A549 (cell line): ENCODE measurements around the gene DHRS3. TPM values are rescaled to one million over a fixed set of nuclear protein-coding genes. Genes with fewer than 3 reads are reported as not detected.

ENCODE experiments used
- ATAC-seq, 2 experiments: fragments of 200-7000 bp in 1 of 2; fragments of >200 bp in 1 of 2; cut with Nextera tagmentation in 1 of 2; cut with Tn5 transposase in 1 of 2; 3 replicates each; pipeline versions ENCODE4 v1.8.0 to v1.9.1; 2018 to 2020; ENCODE audit warnings: mild to moderate bottlenecking in 1 of 2, moderate library complexity in 1 of 2
- CTCF ChIA-PET: fragments of 300-600 bp; sonication (Branson Sonifier 250); formaldehyde crosslinking; extraction: SDS; loops from one replicate; lab custom pipeline; 2021; ENCODE audit warnings: antibody characterized with exemption, inconsistent platforms; lab: Yijun Ruan, JAX
- POLR2A ChIA-PET: fragments of 350-600 bp; formaldehyde crosslinking; extraction: SDS; loops from one replicate; lab custom pipeline; 2021; ENCODE audit warnings: antibody characterized with exemption, inconsistent platforms; lab: Yijun Ruan, JAX
- DNase-seq, 2 experiments: peaks; one replicate each; pipeline versions ENCODE4 v3.0.0 to v3.0.0-alpha.2; 2011 to 2016; ENCODE audit warnings: low read depth in 1 of 2, low spot score in 1 of 2
- FAIRE-seq: peaks from 2 replicates; lab custom pipeline; 2011; peaks lifted over from hg19 to GRCh38; lab: Jason Lieb, UNC
- H3K27ac ChIP-seq, 2 experiments: fragments of >200 bp; sonication (Bioruptor Twin); formaldehyde crosslinking; 3 replicates each; pipeline ENCODE4 v1.5.1; 2016 to 2017
- H3K4me1 ChIP-seq: fragments of >200 bp; sonication (Bioruptor Twin); formaldehyde crosslinking; 3 replicates; pipeline ENCODE4 v1.6.1; 2016
- H3K4me2 ChIP-seq: fragments of >200 bp; sonication (Bioruptor Twin); formaldehyde crosslinking; 3 replicates; pipeline ENCODE4 v1.6.1; 2016
- H3K4me3 ChIP-seq: fragments of >200 bp; sonication (Bioruptor Twin); formaldehyde crosslinking; 3 replicates; pipeline ENCODE4 v1.5.1; 2016
- H3K9me3 ChIP-seq: fragments of >200 bp; sonication (Bioruptor Twin); formaldehyde crosslinking; 3 replicates; pipeline ENCODE4 v1.6.1; 2016
- ATOH8 ChIP-seq: fragments of 250-450 bp; sonication (Bioruptor Pico); IDR thresholded peaks from 2 replicates; pipeline ENCODE4 v1.5.0; 2020; ENCODE audit warnings: low read depth, mild to moderate bottlenecking, moderate library complexity
- BCL3 ChIP-seq: fragments of >200 bp; sonication (Bioruptor Twin); formaldehyde crosslinking; IDR thresholded peaks from 3 replicates; pipeline ENCODE4 v1.6.1; 2016
- CHD2 ChIP-seq: fragments of 150-350 bp; IDR thresholded peaks from 2 replicates; pipeline ENCODE4 v1.6.1; 2014; ENCODE audit warnings: low read length; ENCODE audit not compliant: partially characterized antibody
- CHD4 ChIP-seq: fragments of 200-600 bp; sonication (generic); IDR thresholded peaks from 2 replicates; pipeline ENCODE4 v1.6.1; 2016; ENCODE audit warnings: antibody characterized with exemption, mild to moderate bottlenecking, borderline replicate concordance
- CTCF ChIP-seq: fragments of >200 bp; sonication (Bioruptor Twin); formaldehyde crosslinking; IDR thresholded peaks from 3 replicates; pipeline ENCODE4 v1.5.1; 2016
- E2F6 ChIP-seq: IDR thresholded peaks from 2 replicates; pipeline ENCODE4 v1.6.1; 2012; ENCODE audit warnings: low read depth, borderline replicate concordance
- ESRRA ChIP-seq: fragments of 150-350 bp; IDR thresholded peaks from 2 replicates; pipeline ENCODE4 v1.6.1; 2014; ENCODE audit warnings: mild to moderate bottlenecking, low read length, borderline replicate concordance
- FOSB ChIP-seq: fragments of 250-450 bp; sonication (Bioruptor Pico); IDR thresholded peaks from 2 replicates; pipeline ENCODE4 v1.5.0; 2020; ENCODE audit warnings: mild to moderate bottlenecking, moderate library complexity
- HDAC2 ChIP-seq: fragments of 200-600 bp; sonication (generic); IDR thresholded peaks from 2 replicates; pipeline ENCODE4 v1.6.1; 2016
- HES2 ChIP-seq: fragments of >200 bp; sonication (Bioruptor Twin); formaldehyde crosslinking; IDR thresholded peaks from 2 replicates; pipeline ENCODE4 v1.6.1; 2016
- HEYL ChIP-seq: fragments of 250-450 bp; sonication (Bioruptor Pico); IDR thresholded peaks from 2 replicates; pipeline ENCODE4 v1.8.0; 2021; ENCODE audit warnings: mild to moderate bottlenecking, moderate library complexity
- HOXB5 ChIP-seq: fragments of 250-450 bp; sonication (Bioruptor Pico); IDR thresholded peaks from 2 replicates; pipeline ENCODE4 v1.5.0; 2020; ENCODE audit warnings: mild to moderate bottlenecking, moderate library complexity
- KDM1A ChIP-seq: fragments of 200-600 bp; sonication (generic); IDR thresholded peaks from 2 replicates; pipeline ENCODE4 v1.6.1; 2016; ENCODE audit warnings: low read depth, mild to moderate bottlenecking
- MAX ChIP-seq: IDR thresholded peaks from 2 replicates; pipeline ENCODE4 v1.6.1; 2012
- NFE2L2 ChIP-seq: fragments of 150-350 bp; conservative IDR thresholded peaks from 2 replicates; pipeline ENCODE4 v1.6.1; 2014; ENCODE audit warnings: low read length
- NPAS2 ChIP-seq: fragments of 250-450 bp; sonication (Bioruptor Pico); IDR thresholded peaks from 2 replicates; pipeline ENCODE4 v1.8.0; 2022; ENCODE audit warnings: mild to moderate bottlenecking, moderate library complexity, borderline replicate concordance
- POLR2AphosphoS2 ChIP-seq: conservative IDR thresholded peaks from 2 replicates; pipeline ENCODE4 v1.6.1; 2012; ENCODE audit warnings: low read length, improper control_type of control experiment, inconsistent platforms
- RAD21 ChIP-seq, 2 experiments: fragments of >200 bp in 1 of 2; sonication (Bioruptor Twin) in 1 of 2; formaldehyde crosslinking in 1 of 2; IDR thresholded peaks in 1 of 2; conservative IDR thresholded peaks in 1 of 2; 2 replicates in 1 of 2; 3 replicates in 1 of 2; pipeline ENCODE4 v1.6.1; 2012 to 2018; ENCODE audit warnings: inconsistent platforms in 1 of 2
- RFX5 ChIP-seq: fragments of 450-650 bp; IDR thresholded peaks from 2 replicates; pipeline ENCODE4 v1.7.1; 2014; ENCODE audit warnings: antibody characterized with exemption, mild to moderate bottlenecking, moderate library complexity
- SMC3 ChIP-seq: fragments of >200 bp; sonication (Bioruptor Twin); formaldehyde crosslinking; IDR thresholded peaks from 3 replicates; pipeline ENCODE4 v1.6.1; 2018; ENCODE audit warnings: inconsistent platforms
- SREBF2 ChIP-seq: fragments of 450-650 bp; IDR thresholded peaks from 2 replicates; pipeline ENCODE4 v1.6.1; 2014; ENCODE audit warnings: mild to moderate bottlenecking, moderate library complexity
- ZSCAN20 ChIP-seq: fragments of 250-450 bp; sonication (Bioruptor Pico); IDR thresholded peaks from 2 replicates; pipeline ENCODE4 v1.8.0; 2022; ENCODE audit warnings: mild to moderate bottlenecking, moderate library complexity
- WGBS: methylation state at CpG from one replicate; pipeline ENCODE4 v1.1.6; 2017; ENCODE audit errors: missing lambda C conversion rate; 5-methylcytosine and 5-hydroxymethylcytosine counted together
- polyA plus RNA-seq, 4 experiments: library from polyadenylated mRNA; depleted of rRNA in 3 of 4; stranded (reverse); fragments of >200 nt; fragmentation: RNase III in 1 of 4; extraction: RNeasy Plus Mini Kit Qiagen cat#74134 plus additional on column Dnase treatment in 1 of 4; gene quantifications; 2 replicates in 3 of 4; 3 replicates in 1 of 4; pipeline ENCODE4 v1.2.3, GENCODE V29; 2011 to 2017
- TF ChIP-seq, protein P1 (sequence below): IDR thresholded peaks from 2 replicates; pipeline ENCODE4 v1.6.1; 2012

Gene DHRS3
- polyA plus RNA-seq, 2 of the 4 experiments (the other 2 are of a cell fraction): 62.7 to 79.7 TPM

GRCh38 chr1:12601700-12602658, 16.0 kb downstream of the DHRS3 start:
- POLR2A ChIA-PET: interaction anchor here (1.2 to 2.5 kb wide), 2 partner anchors 17 to 57 kb away, joined by 3 to 18 read pairs; no protein-coding TSS in a partner anchor
- Histone ChIP-seq H3K4me2 (peak overlapping the region; percentile 55), H3K4me3 (no peak overlapping the region; the same call in 2 of the 3 replicates), H3K4me1 (peaks cover 85% of the 10 kb centered on the region), H3K9me3 (no peaks in the 10 kb centered on the region), H3K27ac (peak overlapping the region; percentile 97 to 100)
- CTCF ChIA-PET: interaction anchor here (1.2 to 2.1 kb wide), 7 partner anchors 8 to 57 kb away, joined by 3 to 17 read pairs (median 4); partner anchors contain the start of gene DHRS3
- DNase-seq: peak in 1 of 2 experiments; percentile 61
- 56% methylated on average over 8 of the region's 13 CpGs for WGBS
- no peak for TF ChIP-seq CHD2
- TF ChIP-seq KDM1A: no peak
- TF ChIP-seq ATOH8 (CRISPR knock-in tag): no peak
- TF ChIP-seq ZSCAN20 (CRISPR knock-in tag): no peak
- TF ChIP-seq RFX5: no peak
- TF ChIP-seq CHD4: no peak
- TF ChIP-seq BCL3: no peak
- TF ChIP-seq HES2: no peak
- TF ChIP-seq E2F6: 0 out of 2 replicates have a peak, but pooled peaks have one; percentile 28
- no peak for TF ChIP-seq NPAS2 (CRISPR knock-in tag)
- no peak for TF ChIP-seq NFE2L2
- no peak for TF ChIP-seq FOSB (CRISPR knock-in tag)
- peak; percentile 81; the same call in 1 of the 2 replicates for TF ChIP-seq POLR2AphosphoS2
- TF ChIP-seq HDAC2: no peak
- peak in 1 of 2 experiments; percentile 22; a peak in 3 of 6 replicates for ATAC-seq
- no peak for FAIRE-seq

DNA sequence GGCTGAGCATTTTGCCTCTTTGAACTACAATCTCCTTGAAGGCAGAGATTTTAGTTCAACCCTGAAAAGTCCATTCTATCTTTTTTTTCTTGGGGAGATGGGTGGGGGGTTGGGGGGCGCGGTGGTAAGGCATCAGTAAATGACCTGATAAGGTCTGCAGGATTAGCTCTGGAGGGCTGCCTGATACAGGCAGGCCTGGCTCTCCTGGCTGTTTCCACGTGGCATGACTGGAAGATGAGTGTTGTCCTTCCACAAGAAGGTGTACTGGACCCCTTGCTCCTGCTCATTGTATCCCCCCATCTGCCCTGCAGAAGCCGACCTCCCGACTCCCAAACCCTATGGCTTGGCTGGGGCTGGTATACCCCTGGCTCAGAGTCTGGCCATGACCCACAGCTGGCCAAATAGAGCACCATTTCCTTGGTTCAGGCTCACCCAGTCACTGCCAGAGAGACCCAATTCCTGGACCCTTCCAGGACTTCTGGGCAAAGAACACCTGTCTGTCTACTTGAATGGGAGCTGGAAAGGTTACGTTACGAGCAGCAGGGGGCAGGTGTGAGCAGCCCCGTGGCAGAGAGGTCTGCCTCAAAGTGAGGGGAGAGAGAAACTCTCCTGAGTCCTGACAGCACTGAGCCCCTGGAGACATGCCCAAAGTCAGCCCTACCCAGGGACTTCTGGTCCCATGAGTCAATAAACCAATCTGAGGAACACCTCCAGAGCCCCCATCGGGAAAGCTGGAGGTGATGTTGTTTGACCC, 17.0 kb downstream of the DHRS3 start:
- Histone ChIP-seq H3K4me3 (no peak overlapping the region), H3K27ac (peak overlapping the region; percentile 97 to 100), H3K4me1 (peaks cover 91% of the 10 kb centered on the region), H3K4me2 (peak overlapping the region; percentile 55), H3K9me3 (no peaks in the 10 kb centered on the region)
- POLR2A ChIA-PET: interaction anchor here (1.2 to 2.5 kb wide), 2 partner anchors 18 to 58 kb away, joined by 3 to 18 read pairs; no protein-coding TSS in a partner anchor
- TF ChIP-seq, protein P1, sequence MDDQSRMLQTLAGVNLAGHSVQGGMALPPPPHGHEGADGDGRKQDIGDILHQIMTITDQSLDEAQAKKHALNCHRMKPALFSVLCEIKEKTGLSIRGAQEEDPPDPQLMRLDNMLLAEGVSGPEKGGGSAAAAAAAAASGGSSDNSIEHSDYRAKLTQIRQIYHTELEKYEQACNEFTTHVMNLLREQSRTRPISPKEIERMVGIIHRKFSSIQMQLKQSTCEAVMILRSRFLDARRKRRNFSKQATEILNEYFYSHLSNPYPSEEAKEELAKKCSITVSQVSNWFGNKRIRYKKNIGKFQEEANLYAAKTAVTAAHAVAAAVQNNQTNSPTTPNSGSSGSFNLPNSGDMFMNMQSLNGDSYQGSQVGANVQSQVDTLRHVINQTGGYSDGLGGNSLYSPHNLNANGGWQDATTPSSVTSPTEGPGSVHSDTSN: no peak
- TF ChIP-seq CHD4: no peak
- TF ChIP-seq HOXB5: 0 out of 2 replicates have a peak, but pooled peaks have one; percentile 15
- no peak for TF ChIP-seq ESRRA
- peak; percentile 43 for TF ChIP-seq CTCF
- peak in 1 of 2 experiments; percentile 29; a peak in 2 of 5 replicates for TF ChIP-seq RAD21 (conservative IDR thresholded peaks at IDR 0.05 in 1 of 2, IDR thresholded peaks at IDR 0.05 in 1 of 2)
- no peak for TF ChIP-seq SREBF2
- TF ChIP-seq SMC3: peak; percentile 38; the same call in 2 of the 3 replicates
- TF ChIP-seq CHD2: no peak
- no peak for TF ChIP-seq HEYL (CRISPR knock-in tag)
- 0 out of 2 replicates have a peak, but pooled peaks have one; percentile 30 for TF ChIP-seq MAX
- CTCF ChIA-PET: interaction anchor here (1.2 to 2.1 kb wide), 7 partner anchors 9 to 58 kb away, joined by 3 to 17 read pairs (median 4); partner anchors contain the start of gene DHRS3
- peak; percentile 2 to 9; a peak in 3 of 6 replicates for ATAC-seq
- peak; percentile 47 to 75 for DNase-seq
- WGBS: 42% methylated on average over 6 of the region's 9 CpGs
- no peak for FAIRE-seq
